Cardiac fibroblast (primary cell): ENCODE data around the gene HEPN1.

Experiments
- DNase-seq, 2 donors: peaks; one replicate each; pipeline versions ENCODE4 v3.0.0 to v3.0.0-alpha.2; 2010; ENCODE audit warnings: low read depth in 2 of 2
- H3K4me3 ChIP-seq, 2 donors: replicated peaks in 1 of 2; 1 replicate in 1 of 2; 2 replicates in 1 of 2; pipeline ENCODE4 v1.5.1; 2011; ENCODE audit warnings: low read depth in 2 of 2, low read length in 2 of 2, mild to moderate bottlenecking in 2 of 2, moderate library complexity in 1 of 2
- CTCF ChIP-seq: IDR thresholded peaks from one replicate; pipeline ENCODE4 v1.5.1; 2011; ENCODE audit warnings: low read depth, mild to moderate bottlenecking, low read length, inconsistent platforms

HEPN1 gene

DNA sequence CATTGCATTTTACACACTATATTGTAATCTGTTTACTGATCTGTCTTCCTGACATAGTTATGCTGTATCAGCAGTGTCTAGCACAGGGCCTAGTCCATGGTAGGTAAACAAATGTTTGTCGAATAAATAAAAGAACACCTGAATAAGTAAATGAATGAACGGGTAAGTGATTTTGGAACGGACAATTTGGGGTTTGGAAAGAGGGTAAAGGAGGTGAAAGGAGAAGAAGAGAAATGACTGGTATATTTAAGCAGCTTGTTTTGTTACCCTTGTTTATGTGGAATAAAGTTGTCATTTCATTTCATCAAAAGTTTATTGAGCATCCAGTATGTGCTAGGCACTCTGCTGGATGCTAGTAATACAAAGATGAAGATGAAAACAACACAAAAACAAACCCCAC, at the start of gene HEPN1:
Gene HEPN1, plus strand, starts transcription at position 301 of the 400 bp plus-strand sequence.
- DNase-seq: no peak
- no peak within 1 kb of the TSS for H3K4me3 ChIP-seq
- no peak for TF ChIP-seq CTCF

DNA sequence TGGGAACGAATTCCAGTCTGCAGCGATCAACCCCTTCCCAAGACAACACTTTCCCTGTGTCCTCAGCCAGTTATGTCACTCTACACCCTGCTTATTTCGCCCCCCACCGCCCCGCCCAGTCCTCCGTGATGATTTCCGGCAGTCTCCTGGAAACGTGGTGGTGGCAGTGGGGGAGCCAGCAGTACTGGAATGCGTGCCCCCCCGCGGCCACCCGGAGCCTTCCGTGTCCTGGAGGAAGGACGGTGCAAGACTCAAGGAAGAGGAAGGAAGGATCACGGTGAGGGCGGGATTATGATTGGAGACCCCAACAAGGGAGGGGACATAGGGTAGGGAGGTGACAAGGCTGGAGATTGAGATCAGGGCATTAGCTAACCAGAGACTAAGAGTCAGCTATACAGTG, 49.7 kb upstream of the HEPN1 start:
- DNase-seq: no peak
- no peak for TF ChIP-seq CTCF
- H3K4me3 ChIP-seq: no peak overlapping the region

GRCh38 chr11:124869856-124870387, 49.1 kb upstream of the HEPN1 start:
- no peak for TF ChIP-seq CTCF

DNA sequence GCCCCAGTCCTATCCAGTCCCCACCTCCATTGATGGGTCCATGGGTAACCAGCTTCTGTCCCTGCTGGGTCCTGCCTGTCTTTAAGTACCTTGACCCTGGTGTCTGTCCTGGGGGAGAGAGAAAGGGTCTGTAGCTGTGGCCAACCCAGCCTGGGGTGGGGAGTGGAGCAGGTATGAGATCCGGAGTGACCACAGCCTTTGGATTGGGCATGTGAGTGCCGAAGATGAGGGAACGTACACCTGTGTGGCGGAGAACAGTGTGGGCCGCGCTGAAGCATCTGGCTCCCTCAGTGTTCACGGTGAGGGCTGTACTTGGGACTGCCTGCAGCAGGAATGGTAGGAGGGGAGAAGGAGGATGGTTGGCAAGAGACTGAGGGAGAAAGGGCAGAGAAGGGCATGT, 48.6 kb upstream of the HEPN1 start:
- no peak overlapping the region for H3K4me3 ChIP-seq
- TF ChIP-seq CTCF: no peak
- no peak for DNase-seq

More at GRCh38 chr11:124869856-124870387, 49.1 kb upstream of the HEPN1 start:
- DNase-seq: no peak
- H3K4me3 ChIP-seq: no peak overlapping the region

DNA sequence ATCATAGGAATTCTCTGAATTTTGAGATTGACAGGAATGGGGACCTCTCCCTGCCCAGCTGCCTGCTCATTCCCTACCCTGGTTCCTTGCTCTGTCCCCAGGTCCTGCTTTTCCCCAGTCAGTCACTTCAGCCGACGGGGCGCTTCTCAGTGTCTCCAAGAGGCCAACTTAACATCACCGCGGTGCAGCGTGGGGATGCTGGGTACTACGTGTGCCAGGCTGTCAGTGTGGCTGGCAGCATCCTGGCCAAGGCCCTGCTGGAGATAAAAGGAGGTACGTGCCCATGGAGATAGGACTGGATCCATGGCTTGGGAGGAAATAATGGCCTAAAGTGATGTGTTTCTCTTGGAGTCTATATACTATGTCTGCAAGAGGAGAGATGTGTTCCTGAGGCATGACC, 46.8 kb upstream of the HEPN1 start:
- no peak for DNase-seq
- no peak for TF ChIP-seq CTCF
- no peak overlapping the region for H3K4me3 ChIP-seq

GRCh38 chr11:124872741-124873140, 46.3 kb upstream of the HEPN1 start:
- TF ChIP-seq CTCF: no peak
- DNase-seq: no peak
- no peak overlapping the region for H3K4me3 ChIP-seq

DNA sequence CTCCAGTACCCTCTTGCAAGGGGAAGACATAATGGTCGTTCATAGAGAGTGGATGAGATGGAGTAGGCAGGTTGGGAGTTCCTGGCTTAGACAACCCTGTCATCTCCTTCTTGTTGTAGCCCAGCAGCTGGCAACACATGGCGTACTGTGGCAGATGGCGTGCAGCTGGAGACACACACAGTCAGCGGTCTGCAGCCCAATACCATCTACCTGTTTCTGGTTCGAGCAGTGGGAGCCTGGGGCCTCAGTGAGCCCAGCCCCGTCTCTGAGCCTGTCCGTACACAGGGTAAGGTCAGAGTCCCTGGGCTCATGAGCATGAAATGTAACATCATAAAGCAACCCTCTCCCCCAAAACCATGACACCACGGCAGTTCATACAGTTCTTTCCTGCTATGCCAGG, 45.1 kb upstream of the HEPN1 start:
- TF ChIP-seq CTCF: no peak
- no peak overlapping the region for H3K4me3 ChIP-seq
- no peak for DNase-seq
